NOMO-1 treated with DMSO at 0.1 percent for 48 hours (cell line): Measurements from ENCODE around the gene LCAT.
A peak's percentile ranks its signal among the peaks of the same experiment; 100 is the strongest.
"Not testable (repeated sequence)": the region's sequence is repeated elsewhere in the genome, so short reads cannot be mapped to it uniquely, and the experiment has no call there.

Experiments used
- DNase-seq: peaks from one replicate; lab custom pipeline; 2025; ENCODE audit not compliant: unreplicated experiment; lab: John Stamatoyannopoulos, UW

Gene LCAT

GRCh38 chr16:67915831-67916723 lies 27.8 kb downstream of the LCAT start:
- no peak for DNase-seq

GRCh38 chr16:67915496-67915769 lies 28.5 kb downstream of the LCAT start:
- not testable (repeated sequence) for DNase-seq

- no peak for DNase-seq
These were observed 29.0 kb downstream of the LCAT start for GRCh38 chr16:67914758-67915495.

- DNase-seq: no peak
These were observed 33.8 kb downstream of the LCAT start for GRCh38 chr16:67910158-67910557.

GRCh38 chr16:67909056-67909742 lies 34.7 kb downstream of the LCAT start:
- no peak for DNase-seq

- no peak for DNase-seq
These were observed 36.3 kb downstream of the LCAT start for GRCh38 chr16:67907397-67908180.

GRCh38 chr16:67902831-67903230 lies 41.1 kb downstream of the LCAT start:
- DNase-seq: no peak

GRCh38 chr16:67901734-67902133 lies 42.2 kb downstream of the LCAT start:
- DNase-seq: no peak

GRCh38 chr16:67897231-67897630 lies 46.7 kb downstream of the LCAT start:
- no peak for DNase-seq

- DNase-seq: no peak
These were observed 50.0 kb downstream of the LCAT start for GRCh38 chr16:67893743-67894399.

- peak; percentile 96 for DNase-seq
These were observed 50.8 kb downstream of the LCAT start, which contains the start of gene PSKH1 for GRCh38 chr16:67892899-67893742. Gene PSKH1 (plus strand): TSS chr16:67893254. CDS start chr16:67908750, 15,496 bp downstream.

- DNase-seq: no peak
These were observed 51.5 kb downstream of the LCAT start for GRCh38 chr16:67892375-67892774.
